ENCODE data around the gene DIAPH3.

DNA sequence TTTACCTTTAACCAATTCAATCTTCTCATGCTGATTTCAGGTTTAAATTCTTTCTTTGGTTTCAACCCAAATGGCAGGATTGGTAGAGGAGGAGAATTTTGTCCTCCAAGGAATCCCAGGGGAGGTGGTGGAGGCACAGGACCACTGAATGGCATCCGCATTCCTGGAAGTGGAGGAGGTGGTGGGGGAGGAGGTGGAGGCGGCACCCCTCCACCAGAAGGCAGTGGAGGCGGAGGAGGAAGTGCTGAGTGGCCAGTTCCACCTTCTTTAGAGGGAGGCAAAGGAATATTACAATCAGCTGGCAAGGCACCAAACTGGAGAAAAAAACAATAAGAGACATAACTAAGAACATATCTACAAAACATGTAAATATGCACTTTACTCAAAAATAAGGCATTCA, 192.9 kb downstream of the DIAPH3 start:
- TF ChIP-seq CTCF (IDR thresholded peaks at IDR 0.05) (no peak), POLR2AphosphoS5 (IDR thresholded peaks at IDR 0.05) (no peak)

Data from breast epithelium (tissue), 3 donors.